DMS79 treated with DMSO at 0.1 percent for 48 hours (cell line): ENCODE results near the gene USH1C.

Experiments used
- DNase-seq: peaks from one replicate; lab custom pipeline; 2025; lab: John Stamatoyannopoulos, UW

The USH1C gene

DNA sequence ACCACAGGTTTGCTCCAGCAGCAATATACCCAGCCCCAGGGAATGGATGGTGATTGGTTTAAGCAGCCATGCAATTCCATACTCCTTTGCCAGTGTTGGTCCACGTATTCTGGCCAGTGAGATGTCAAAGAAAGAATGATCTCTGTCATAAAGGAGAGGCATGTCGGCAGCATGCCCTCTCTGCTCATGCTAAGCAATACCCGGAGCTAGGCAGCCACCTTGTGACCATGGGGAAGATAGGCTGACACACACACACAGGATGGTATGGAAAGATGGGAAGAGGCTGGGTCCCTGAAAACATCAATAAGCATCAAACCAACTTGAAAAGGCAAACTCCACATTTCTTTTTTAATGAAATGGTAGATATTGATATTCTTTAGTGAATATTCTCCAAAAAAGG, 72.7 kb downstream of the USH1C start:
- no peak for DNase-seq

DNA sequence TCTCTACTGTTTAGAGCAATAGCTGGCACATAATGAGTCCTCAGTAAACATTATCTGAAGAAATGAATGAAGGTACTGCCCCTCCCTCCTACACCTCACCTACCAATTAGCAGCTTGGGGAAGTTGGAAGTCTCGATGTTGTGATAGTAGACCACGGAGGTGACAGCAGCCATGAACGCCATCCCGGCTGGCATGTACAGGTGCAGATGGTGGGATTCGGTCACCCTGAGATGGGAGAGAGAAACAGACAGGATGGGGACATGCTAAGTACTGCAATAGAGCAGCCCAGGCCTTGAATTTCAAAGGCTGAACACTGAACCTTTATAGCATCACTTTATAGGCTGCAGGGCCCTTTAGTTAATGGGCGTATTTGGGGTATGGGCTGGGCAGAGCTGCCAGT, 74.2 kb downstream of the USH1C start:
- DNase-seq, result no peak

DNA sequence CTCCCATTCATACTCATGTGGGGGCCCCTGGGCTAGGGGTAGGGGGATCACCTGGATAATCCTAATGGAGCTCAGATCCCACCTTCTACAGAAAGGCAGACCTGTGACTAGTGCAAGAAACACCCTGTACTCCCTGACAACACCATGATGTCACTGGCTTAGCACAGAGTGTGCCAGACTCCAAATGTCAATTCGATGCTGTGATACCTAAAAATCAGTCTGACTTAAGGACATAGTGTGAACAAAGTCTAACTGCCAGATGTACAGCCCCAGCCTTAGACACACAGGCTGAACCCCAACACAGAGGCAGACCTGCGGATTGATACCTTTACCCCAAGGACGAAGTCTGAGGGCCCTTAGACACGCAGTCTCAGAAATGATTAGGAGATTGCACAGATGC, 76.1 kb downstream of the USH1C start:
- no peak for DNase-seq

DNA sequence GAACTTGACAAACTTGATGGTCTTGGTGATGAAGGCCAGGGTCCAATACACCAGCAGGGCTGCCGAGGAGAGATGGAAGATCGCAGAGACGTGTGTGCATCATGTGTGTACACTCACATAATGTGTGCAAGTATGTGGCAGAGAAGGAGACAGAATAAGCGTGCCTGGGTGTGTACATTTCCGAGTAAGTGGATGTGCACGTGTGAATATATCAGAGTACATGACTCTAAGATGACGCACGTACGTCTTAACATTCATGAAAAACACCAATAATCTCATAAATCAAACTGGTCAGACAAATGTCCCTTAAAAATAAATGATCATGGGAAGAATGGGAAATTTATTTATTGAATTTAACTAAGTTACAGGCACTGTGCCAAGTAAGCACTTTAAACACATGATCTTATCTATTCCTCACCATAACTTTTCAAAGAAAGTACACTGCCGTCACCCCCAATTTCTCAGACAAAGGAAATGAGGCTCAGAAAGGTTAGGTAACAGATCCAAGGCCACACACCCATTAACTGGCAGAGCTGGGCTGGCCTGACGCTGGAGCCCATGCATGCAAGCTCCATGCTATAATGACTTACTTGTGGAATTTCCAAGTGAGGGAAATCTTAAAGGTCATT, 80.6 kb downstream of the USH1C start:
- no peak for DNase-seq

DNA sequence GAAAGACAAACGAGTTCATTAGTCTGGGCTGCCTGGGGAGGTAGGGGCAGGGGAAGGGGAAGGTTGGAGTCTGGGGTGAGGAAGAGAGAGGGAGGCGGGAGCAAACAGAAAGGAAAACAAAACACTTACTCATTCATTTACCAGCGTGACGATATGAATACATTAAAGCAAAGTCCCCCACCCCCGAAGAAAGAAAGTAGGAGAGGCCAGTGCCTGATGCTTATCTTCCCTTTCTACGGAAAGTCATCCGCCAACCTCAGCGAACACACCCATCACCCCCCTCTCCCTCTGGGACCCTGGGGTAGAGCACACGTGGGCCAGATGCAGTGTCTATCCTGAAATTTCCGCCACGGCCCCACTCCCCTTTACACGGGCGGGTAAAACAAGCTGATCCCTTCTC, 81.3 kb downstream of the USH1C start:
- DNase-seq, result no peak

DNA sequence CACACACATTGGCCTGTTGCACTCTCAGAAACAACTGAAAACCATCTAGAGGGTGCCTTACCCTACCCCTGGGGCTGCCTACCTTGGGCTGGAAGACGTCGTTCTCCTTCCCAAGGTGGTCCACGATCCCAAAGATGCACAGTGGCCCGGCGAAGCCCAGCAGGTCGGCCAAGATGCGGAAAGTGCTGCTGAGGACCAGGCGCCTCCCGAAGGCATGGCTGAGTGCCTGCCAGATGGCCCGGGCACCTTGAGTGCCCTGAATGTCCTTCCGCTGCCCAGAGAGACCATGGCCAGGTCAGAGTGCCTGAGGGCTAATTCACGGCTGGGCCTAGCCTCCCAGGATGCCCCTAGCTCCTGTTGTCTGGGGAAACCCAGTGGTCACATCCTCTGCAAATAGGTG, 83.8 kb downstream of the USH1C start:
- DNase-seq, result no peak

DNA sequence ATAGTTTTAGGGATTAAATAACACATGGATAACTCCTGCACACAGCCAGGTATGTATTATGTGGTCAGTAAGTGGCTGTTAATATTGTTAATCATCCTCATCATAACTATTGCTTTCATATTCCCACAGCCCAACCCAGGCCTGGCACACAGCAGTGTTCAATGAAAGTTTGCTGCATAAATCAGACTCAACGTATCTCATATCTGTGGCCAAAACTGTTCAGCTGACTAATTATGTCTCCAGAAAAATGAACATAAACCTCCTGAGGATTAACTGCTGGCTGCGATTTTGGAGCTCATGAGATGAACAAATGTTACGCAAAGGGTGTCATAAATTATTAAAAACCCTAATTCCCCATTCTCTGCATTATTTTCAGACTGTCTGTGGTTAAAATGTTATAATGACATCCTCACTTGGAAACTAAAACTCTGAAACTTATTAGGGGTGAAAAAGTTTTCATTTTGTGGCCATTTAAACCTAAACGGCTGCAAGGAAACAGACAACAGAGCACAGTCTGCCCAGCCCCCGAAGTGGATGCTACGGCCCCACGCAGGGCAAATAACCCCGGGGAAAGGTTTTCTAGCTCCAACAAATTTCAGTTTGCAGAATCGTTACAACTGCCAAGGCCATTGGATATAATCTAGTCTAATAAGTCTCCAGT, 84.8 kb downstream of the USH1C start:
- DNase-seq, result no peak

DNA sequence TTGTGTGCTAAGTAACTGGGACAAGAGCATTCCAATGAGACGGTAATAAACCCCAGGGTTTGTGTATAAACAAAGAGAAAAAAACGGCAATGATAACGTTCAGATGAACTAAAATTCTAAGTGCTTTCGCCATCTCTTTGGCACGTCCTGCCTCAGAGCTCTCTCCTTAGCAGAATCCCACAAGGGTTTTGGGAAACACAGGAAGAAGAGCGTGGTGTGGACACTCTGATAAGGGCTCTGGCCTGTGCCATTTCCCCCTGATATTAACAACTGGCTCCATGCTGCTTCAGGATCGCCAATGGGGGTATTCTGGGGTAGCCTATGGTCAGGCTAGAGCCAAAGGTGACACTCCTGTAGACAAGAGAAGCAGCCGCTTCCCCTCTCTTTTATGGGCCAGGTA, 85.9 kb downstream of the USH1C start:
- no peak for DNase-seq

DNA sequence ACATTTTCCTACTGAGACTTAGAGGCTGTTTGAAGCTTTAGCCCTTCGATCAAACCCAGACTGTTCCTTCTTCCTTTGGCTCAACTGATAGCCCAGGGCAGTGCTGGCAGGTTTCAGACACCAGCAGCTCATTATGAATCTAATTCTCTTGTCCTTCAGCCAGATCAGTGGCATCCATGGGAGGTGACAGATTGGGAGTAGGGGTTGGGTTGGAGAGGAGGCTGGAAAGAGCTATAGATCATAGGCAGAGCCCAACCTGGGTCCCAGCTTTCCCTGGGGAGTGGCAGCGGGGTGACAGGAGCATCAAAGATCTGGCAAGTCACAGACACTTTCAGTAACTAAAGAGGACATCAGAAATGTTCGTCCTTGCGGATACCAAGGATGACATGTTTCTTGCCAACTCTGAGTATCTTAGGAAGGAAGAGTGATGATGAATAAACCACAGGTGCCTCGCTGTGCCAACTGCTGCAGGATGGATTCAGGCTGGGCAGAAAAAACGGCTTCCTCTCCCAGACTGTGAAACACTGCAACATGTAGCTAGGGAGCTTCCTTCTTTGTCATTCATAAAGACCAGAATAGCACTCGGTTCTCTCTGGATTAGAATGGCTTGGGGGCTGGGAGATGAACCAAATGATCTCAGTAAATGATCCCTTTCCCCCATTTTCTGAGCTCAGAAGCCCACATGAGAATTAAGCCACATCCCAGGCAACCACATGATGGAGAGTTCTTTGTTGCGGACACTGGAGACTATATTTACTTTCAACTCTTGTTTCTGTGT, 86.6 kb downstream of the USH1C start:
- no peak for DNase-seq

DNA sequence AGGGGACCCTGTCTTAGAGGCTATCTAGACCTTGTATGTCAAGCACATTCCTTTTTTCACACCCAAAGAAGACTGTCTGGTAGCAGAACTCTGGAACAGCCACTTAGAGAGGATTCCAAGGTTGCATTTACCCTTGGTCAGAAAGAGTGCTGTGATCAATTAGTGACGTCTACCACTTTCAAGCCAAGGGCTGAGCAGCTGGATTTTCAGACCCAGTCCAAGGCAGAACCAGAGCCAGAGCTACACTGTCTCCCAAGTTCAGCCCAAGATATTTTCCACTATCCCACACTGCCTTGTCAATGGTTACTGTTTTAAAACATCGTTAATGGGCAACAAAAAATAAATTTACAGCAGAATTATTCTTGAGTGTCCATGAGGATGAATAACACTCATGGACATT, 91.5 kb downstream of the USH1C start:
- DNase-seq, result no peak

DNA sequence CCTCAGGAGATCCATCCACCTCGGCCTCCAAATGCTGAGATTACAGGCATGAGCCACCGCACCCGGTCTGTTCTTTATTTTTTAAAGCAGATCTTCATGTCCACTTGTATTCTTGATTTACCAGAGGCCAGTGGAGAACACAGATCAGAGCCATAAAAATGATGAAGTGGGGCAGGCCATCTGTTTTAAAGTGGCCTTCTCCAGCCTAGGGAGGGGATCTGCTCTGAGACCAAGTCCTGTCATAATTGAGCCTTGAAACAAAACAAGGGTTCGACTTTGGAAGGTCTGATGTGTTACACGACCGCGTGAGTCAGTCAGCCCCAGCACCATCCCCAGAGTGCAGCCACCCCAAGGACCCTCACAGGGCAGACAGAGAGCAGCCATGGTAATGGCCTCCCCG, 95.1 kb downstream of the USH1C start:
- no peak for DNase-seq

DNA sequence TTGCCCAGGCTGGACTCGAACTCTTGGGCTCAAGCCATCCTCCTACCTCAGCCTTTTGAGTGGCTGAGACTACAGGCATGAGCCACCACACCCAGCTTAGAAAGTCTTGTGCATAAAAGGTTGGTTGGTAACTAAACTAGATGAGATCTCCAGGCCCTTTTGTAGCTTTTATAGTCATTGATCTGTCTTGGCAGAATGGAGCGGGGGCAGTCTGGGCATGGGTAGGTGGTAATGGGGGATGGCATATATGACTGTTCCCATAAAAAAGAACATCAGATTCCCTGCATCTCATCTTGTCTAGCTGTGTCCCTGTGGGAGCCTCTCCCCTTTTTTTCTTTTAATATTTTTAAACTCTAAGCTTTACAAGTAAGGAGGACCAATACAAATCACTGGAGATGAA, 97.7 kb downstream of the USH1C start:
- no peak for DNase-seq

DNA sequence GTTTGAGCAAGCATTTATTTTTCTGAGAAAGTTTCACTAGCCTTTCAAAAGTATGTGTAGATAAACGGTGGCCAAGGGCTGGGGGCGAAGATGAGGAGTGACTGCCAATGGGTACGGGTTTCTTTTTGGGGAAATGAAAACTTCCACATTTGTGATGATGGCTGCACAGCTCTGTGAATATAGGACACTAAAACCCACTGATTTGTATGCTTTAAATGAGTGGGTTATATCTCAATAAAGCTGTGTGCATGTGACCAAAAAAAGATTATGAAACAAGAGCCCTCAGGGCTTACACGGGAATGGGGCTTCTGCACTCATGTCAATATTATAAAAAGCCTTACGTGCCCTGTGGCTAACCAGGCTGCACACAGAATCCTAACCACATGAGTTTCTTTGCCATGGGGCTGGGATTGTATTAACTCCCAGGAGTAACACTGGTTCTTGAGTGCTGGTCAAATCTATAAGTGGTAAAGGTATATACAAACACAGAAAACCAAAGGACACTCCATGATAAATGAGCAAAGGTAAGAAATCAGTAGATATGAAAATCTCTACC, 98.9 kb downstream of the USH1C start:
- DNase-seq, result no peak

DNA sequence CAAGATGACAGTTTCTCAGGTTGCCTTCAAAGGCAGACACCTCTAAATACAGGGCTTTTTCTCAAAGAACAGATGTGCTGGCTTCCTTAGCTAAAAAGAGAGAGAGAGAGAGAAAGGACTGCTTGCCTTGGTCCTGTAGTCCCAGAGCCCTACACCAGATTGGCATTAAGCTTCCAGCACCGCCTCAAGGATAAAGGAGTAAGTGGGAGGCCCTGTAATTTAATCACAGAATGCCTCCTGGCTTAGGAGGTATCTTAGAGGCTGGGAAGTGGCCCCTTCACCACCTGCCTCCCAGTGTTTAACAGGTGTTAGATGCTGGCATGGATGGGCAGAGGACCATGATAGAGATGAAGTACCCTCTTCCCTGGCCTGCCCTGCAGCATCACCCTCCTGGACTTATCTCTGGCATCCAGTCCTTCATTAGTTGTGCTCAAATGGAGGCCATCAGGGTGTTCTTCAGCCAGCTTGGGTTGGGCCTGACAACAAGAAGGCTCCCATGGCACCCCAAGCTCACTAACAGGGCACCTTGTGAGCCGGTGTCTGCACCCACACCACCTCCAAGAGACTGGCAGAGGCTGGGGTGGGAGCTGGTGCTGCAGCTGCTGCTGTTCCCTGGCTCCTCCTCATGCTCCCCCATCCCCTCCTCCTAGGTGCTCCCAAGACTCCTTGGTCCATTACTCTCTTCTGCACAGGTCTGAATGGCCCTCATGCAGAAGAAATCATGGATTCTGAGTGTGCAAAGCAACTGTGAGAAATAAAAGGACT, 100.1 kb downstream of the USH1C start:
- no peak for DNase-seq
